Chondrocyte (in vitro differentiated cells): ENCODE data around the gene EGFR. TPM values are rescaled to one million over a fixed set of nuclear protein-coding genes. Genes with fewer than 3 reads are reported as not detected.

Source experiments
- DNase-seq: peaks from one replicate; pipeline ENCODE4 v3.0.0; 2021; ENCODE audit warnings: mixed read lengths, low spot score
- H3K27ac Mint-ChIP-seq: one replicate; pipeline ENCODE4 v1.8.0; 2021; ENCODE audit warnings: mild to moderate bottlenecking, moderate library complexity, mixed read lengths; ENCODE audit not compliant: unreplicated experiment
- H3K27me3 Mint-ChIP-seq: 2 replicates; pipeline ENCODE4 v1.8.0; 2021; ENCODE audit warnings: low read depth, mixed read lengths
- H3K36me3 Mint-ChIP-seq: 2 replicates; pipeline ENCODE4 v1.8.0; 2021; ENCODE audit warnings: low read depth, mixed read lengths
- H3K4me1 Mint-ChIP-seq: 2 replicates; pipeline ENCODE4 v1.8.0; 2021; ENCODE audit warnings: low read depth, mild to moderate bottlenecking, mixed read lengths
- H3K4me3 Mint-ChIP-seq: one replicate; pipeline ENCODE4 v1.8.0; 2021; ENCODE audit warnings: mild to moderate bottlenecking, moderate library complexity, mixed read lengths; ENCODE audit not compliant: unreplicated experiment
- H3K9me3 Mint-ChIP-seq: 2 replicates; pipeline ENCODE4 v1.8.0; 2021; ENCODE audit warnings: low read depth, mixed read lengths
- total RNA-seq: library from RNA; stranded (reverse); gene quantifications from 3 replicates; pipeline ENCODE4 v1.2.1, GENCODE V29; 2021
- TF ChIP-seq, protein P1 (sequence below): fragments of 200-600 bp; sonication (generic); IDR thresholded peaks from 2 replicates; pipeline ENCODE4 v1.5.0; 2021; ENCODE audit warnings: antibody characterized with exemption, mild to moderate bottlenecking, moderate library complexity

EGFR gene
- total RNA-seq, 1 donor from 2014 or later = 25.5 TPM

GRCh38 chr7:55235115-55235514, 216.3 kb downstream of the EGFR start:
- peaks cover 6% of the 10 kb centered on the region for H3K9me3 Mint-ChIP-seq
- H3K4me3 Mint-ChIP-seq = no peak overlapping the region
- peaks cover 8% of the 10 kb centered on the region for H3K27me3 Mint-ChIP-seq
- H3K27ac Mint-ChIP-seq = no peak overlapping the region
- no peaks in the 10 kb centered on the region for H3K4me1 Mint-ChIP-seq
- H3K36me3 Mint-ChIP-seq = peaks cover 3% of the 10 kb centered on the region
- no peak for DNase-seq
- TF ChIP-seq, protein P1, sequence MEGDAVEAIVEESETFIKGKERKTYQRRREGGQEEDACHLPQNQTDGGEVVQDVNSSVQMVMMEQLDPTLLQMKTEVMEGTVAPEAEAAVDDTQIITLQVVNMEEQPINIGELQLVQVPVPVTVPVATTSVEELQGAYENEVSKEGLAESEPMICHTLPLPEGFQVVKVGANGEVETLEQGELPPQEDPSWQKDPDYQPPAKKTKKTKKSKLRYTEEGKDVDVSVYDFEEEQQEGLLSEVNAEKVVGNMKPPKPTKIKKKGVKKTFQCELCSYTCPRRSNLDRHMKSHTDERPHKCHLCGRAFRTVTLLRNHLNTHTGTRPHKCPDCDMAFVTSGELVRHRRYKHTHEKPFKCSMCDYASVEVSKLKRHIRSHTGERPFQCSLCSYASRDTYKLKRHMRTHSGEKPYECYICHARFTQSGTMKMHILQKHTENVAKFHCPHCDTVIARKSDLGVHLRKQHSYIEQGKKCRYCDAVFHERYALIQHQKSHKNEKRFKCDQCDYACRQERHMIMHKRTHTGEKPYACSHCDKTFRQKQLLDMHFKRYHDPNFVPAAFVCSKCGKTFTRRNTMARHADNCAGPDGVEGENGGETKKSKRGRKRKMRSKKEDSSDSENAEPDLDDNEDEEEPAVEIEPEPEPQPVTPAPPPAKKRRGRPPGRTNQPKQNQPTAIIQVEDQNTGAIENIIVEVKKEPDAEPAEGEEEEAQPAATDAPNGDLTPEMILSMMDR = no peak

DNA sequence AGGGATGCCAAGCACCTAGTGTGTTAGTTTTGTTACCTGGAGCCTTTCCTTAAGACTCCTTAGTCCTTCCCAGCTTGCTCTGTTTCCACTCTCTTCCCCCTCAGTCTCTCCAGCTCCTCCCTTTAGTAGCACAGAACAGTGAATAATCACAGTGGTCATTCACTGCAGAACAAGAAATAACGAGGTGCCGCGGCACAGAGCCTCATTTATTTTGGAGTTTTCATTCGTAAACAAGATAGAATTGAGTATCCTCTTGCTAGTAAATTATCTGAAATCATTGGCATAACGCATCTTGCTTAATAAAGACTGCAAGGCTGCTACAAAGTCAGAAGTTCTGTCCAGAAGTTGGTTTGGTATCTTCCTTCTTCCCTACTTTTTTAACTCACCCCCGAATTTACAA, 217.0 kb downstream of the EGFR start:
- no peaks in the 10 kb centered on the region for H3K36me3 Mint-ChIP-seq

GRCh38 chr7:55236476-55236875, 217.7 kb downstream of the EGFR start:
- Mint-ChIP-seq H3K9me3 (no peaks in the 10 kb centered on the region), H3K4me3 (no peak overlapping the region), H3K4me1 (no peaks in the 10 kb centered on the region), H3K27ac (no peak overlapping the region), H3K36me3 (no peaks in the 10 kb centered on the region), H3K27me3 (peaks cover 8% of the 10 kb centered on the region)
- DNase-seq = no peak
- TF ChIP-seq, protein P1 = no peak

More for the DNA sequence above, 217.0 kb downstream of the EGFR start:
- H3K27ac Mint-ChIP-seq = no peak overlapping the region
- DNase-seq = no peak
- TF ChIP-seq, protein P1 = no peak
- H3K4me1 Mint-ChIP-seq = no peaks in the 10 kb centered on the region
- H3K27me3 Mint-ChIP-seq = peaks cover 8% of the 10 kb centered on the region
- no peak overlapping the region for H3K4me3 Mint-ChIP-seq
- H3K9me3 Mint-ChIP-seq = no peaks in the 10 kb centered on the region

- Mint-ChIP-seq H3K27ac (no peak overlapping the region), H3K27me3 (peaks cover 8% of the 10 kb centered on the region), H3K9me3 (no peaks in the 10 kb centered on the region)
These were observed 218.5 kb downstream of the EGFR start for GRCh38 chr7:55237156-55237893.

GRCh38 chr7:55239406-55239805, 220.6 kb downstream of the EGFR start:
- Mint-ChIP-seq H3K9me3 (no peaks in the 10 kb centered on the region), H3K4me1 (peaks cover 3% of the 10 kb centered on the region), H3K4me3 (no peak overlapping the region), H3K36me3 (no peaks in the 10 kb centered on the region), H3K27me3 (peaks cover 6% of the 10 kb centered on the region), H3K27ac (no peak overlapping the region)
- DNase-seq = no peak
- TF ChIP-seq, protein P1 = no peak

More at GRCh38 chr7:55237156-55237893, 218.5 kb downstream of the EGFR start:
- Mint-ChIP-seq H3K36me3 (no peaks in the 10 kb centered on the region), H3K4me3 (no peak overlapping the region), H3K4me1 (no peaks in the 10 kb centered on the region)
- no peak for DNase-seq
- TF ChIP-seq, protein P1 = no peak
